Posterior cingulate gyrus (tissue), 11 donors: Measurements from ENCODE around the gene TRIM9.
"Not testable (repeated sequence)": the region's sequence is repeated elsewhere in the genome, so short reads cannot be mapped to it uniquely, and the experiment has no call there.

Source experiments
- DNase-seq, 10 donors: peaks; one replicate each; pipeline versions ENCODE4 v3.0.0 to v3.0.0-alpha.2; 2020 to 2021; ENCODE audit warnings: mixed read lengths in 3 of 10
- intact Hi-C: fragments of 100-400 bp; cut with DNase I; formaldehyde crosslinking; loops from one replicate; pipeline ENCODE4 v1.15.1; 2023

Gene TRIM9

GRCh38 chr14:50974118-50974517 lies 120.8 kb downstream of the TRIM9 start:
- intact Hi-C loops, result no loop called here
- DNase-seq, result peak in 6 of 10 donors; percentile 40 to 92 (median 64)

DNA sequence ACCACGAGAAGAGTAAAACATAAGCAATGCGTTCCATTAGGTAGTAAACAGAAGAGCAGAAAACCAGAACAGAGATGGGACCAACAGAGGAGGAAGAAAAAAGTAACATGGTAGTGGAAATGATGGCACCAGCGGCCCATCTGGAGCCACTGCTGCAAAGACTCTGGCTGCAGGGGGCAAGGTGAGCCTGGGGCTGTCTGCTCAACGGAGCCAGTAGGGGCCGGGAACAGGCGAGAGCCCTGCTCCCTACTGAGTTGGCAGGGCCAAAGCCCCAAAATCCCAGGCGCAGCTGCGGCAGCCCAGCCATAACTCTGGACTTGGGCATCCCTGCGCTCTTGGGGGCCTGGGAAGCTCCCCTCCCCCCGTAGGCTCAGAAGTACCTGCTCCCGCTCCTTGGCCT lies 122.2 kb downstream of the TRIM9 start:
- no peak for DNase-seq
- intact Hi-C loops, result no loop called here

DNA sequence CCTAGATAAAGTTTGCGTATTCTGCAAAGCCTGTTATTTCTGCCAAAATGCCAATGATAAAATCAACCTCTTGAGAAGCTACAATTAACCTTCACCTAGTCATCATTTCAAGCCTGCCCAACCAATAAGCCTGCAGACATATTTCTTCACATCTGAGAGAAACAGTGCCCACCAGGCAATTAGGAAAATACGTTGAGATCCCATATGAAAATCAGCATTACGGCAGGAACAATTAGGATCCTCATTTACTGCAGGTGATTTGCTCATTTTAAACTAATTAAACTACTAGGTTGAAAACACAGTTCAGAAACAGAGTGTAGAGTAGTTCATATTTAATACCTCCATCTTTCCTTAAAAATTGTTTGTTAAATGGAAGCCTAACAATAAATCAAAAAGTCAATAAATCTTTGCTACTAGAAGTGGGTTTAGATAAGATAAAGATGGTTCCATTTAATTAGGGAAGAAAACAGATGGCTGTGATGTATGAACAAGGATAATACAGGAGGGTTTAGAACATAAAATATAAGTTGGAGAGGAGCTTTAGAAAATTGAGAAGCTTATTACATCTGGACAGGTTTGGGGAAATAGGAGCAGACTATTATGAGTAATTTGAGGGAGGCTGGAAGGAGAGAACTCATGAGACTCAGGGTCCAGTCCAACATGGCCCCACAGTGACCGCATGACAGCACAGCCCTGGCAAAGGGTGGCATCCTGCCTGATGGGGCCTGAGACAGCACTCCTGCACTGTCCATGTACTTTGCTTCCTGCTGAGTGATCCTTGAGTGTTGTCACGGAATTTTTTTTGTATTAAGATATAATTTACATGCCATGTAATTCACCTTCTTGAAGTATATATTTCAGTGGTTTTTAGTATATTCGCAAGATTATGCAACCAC lies 123.8 kb downstream of the TRIM9 start:
- no peak for DNase-seq
- intact Hi-C loops, result no loop called here

GRCh38 chr14:50967790-50968189 lies 127.1 kb downstream of the TRIM9 start:
- no peak for DNase-seq
- intact Hi-C loops, result no loop called here

DNA sequence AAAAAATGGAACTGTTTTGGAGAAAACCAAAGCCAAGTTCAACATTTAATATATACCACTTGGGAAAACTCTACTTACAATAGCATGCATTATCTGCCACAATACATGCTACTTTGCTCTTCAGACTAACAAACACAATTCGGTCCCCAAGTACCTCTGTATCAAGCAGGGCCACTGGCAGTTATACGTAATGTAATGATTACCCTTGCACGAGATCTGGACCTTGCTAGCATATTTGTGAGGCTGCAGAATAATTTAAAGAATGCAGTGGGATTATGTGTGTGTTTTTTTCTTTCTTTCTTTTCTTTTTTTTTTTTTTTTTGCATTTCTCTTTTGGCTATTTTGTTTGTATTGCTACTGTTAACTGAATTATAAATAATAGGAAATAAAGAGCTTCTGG lies 127.8 kb downstream of the TRIM9 start:
- DNase-seq, result no peak
- intact Hi-C loops, result no loop called here

- intact Hi-C loops, result no loop called here
- DNase-seq, result peak in 2 of 10 donors; percentile 37 to 40
Observed at GRCh38 chr14:50964683-50965390, 130.1 kb downstream of the TRIM9 start.

DNA sequence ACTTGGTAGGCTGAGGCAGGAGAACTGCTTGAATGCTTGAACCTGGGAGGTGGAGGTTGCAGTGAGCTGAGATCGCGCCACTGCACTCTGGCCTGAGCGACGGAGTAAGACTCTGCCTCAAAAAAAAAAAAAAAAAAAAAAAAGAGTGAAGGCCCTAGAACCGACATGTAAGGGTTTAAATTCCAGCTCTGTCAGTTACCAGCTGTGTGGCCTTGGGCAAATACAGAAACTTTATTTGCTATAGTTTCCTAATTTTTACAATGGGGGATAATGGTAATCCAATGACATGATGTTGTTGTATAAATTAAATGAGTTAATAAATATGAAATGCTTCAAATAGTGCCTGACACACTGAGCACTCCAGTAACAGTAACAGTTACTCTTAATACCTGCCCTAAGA lies 131.0 kb downstream of the TRIM9 start:
- intact Hi-C loops, result no loop called here
- no peak for DNase-seq

DNA sequence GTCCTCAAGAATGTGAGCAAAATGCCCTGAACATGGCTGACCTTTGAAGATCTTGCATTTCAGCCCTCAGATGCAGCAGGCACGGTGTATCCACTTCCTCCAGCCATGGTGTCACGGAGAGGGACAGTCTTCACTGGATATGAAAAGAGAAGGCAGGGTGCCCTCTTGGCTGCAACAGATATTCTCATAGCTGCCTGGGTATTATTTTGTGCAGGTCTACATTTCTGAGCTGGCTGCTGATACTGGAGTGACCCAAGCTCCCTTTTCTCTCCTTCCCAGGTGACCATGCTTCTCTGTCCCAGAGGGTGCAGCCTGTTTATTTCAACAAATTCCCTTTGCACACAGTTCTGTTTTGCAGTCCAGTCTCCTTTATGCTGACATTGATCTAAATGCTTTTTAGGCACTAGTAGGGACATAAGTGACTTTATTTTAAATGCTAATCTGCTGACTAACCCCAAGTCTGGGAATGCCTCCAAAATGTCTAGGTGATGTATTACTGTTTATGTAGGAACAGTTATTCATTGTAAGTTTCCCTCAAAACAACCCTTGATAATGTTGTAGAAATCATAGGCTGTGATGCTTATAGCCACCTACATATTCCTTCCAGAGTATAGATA lies 133.2 kb downstream of the TRIM9 start:
- no peak for DNase-seq

DNA sequence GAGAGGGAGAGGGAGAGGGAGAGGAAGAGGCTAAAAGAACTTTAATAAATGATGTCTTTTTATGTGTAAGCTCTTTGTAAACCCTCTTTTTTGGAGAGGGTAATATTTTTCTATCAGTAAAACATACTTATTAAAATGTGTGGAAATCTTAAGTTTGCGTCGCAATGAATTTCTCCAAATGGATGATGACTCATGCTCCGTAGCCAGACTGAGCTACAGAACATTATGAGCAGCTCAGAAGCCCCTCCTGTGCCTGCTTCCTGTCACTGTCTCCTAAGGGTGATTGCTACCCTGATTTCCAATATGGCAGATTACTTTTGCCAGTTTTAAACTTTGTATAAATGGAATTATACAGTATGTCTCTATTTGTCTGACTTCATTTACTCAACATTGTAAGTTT lies 137.6 kb downstream of the TRIM9 start:
- intact Hi-C loops, result loop anchor here (5.0 to 10.0 kb wide), 2 partner anchors 68 to 95 kb away; no protein-coding TSS in a partner anchor
- DNase-seq, result no peak

More for the DNA sequence above, 133.2 kb downstream of the TRIM9 start:
- intact Hi-C loops, result no loop called here

GRCh38 chr14:50956421-50956820 lies 138.5 kb downstream of the TRIM9 start:
- DNase-seq, result not testable (repeated sequence)
- intact Hi-C loops, result loop anchor here (5.0 to 10.0 kb wide), 2 partner anchors 68 to 94 kb away; no protein-coding TSS in a partner anchor

- peak in 1 of 10 donors; percentile 91 for DNase-seq
- intact Hi-C loops, result loop anchor here (2.0 to 10.0 kb wide), 3 partner anchors 69 to 263 kb away; no protein-coding TSS in a partner anchor
Observed at GRCh38 chr14:50955373-50956043, 139.4 kb downstream of the TRIM9 start.

DNA sequence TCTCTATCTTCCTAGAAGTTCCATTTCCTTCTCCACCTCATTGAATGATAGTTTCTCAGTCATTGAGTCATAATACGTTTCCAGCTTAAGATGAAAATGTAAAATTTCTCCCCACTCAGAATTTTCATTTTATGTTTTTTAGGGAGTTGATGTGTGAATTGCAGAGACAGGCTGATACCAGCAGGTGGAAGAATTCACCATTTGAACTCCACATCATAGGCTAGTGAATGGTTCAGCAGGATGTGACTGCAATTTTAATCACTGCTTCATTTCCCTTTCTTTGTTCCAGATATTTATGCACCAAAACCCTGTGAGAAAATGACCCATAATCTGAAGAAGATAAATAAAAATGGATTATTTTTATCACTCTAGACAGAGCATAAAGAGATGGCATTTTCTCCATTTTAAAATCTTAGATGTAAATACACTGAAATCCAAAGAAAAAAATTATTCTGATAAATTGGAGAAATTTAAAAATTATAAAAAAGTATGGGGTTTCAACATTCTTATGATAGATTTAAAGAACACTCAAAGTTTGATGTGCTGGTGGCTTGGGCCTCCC lies 140.0 kb downstream of the TRIM9 start:
- intact Hi-C loops, result loop anchor here (2.0 to 10.0 kb wide), 5 partner anchors 70 to 822 kb away; no protein-coding TSS in a partner anchor
- no peak for DNase-seq

DNA sequence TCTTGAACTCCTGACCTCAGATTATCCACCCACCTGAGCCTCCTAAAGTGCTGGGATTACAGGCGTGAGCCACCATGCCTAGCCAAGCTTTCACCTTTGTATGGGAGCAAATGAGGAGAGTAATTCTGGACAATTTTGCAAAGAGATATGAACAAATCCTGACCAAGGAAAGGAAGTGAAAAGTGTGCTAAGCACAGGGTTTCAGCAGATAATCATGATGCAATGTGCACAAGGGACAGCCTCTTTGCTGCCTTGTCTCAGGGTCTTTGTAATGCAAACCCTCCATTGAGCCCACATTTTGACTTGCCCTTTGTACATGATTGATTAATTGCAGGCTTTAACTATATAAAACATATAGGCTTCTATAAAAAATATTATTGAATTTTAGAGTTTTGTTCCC lies 141.4 kb downstream of the TRIM9 start:
- no peak for DNase-seq
- intact Hi-C loops, result loop anchor here (5.0 to 10.0 kb wide), 3 partner anchors 71 to 824 kb away; no protein-coding TSS in a partner anchor

DNA sequence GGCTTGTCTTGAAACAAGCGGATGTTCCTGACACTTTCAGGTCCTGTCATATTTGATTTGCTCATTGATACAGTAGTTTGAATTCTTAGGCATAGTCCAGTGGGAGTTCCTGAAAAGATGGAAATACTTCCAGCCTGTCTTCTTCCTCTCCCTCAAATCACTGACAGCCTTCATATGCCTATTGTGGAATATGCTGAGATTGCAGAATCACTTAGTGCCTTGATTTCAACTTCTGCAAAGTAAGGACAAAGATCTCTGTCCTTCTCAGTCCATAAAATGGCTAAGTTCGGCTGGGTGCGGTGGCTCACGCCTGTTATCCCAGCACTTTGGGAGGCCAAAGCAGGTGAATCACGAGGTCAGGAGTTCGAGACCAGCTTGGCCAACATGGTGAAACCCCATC lies 143.9 kb downstream of the TRIM9 start:
- intact Hi-C loops, result loop anchor here (5.0 to 10.0 kb wide), 3 partner anchors 74 to 826 kb away; no protein-coding TSS in a partner anchor

DNA sequence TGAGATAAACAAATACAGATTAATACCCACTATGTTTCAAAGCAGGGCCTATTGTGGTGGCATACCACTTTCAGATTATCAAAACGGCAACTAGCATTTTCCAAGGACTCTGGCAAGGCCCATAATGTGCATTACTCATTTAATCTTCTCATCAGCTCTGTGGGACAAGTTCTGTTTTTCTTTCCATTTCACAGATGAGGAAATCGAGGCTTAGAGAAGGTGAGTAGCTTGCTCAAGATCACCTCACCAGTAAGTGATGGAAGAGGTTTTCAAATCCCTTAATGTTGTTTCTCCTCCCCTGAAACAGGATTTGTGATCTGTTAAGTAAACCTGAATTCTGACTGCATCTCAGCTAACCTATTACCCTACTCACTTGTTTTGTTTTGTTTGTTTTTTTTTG lies 146.7 kb downstream of the TRIM9 start:
- no peak for DNase-seq
- intact Hi-C loops, result no loop called here

More for the DNA sequence above, 143.9 kb downstream of the TRIM9 start:
- no peak for DNase-seq

DNA sequence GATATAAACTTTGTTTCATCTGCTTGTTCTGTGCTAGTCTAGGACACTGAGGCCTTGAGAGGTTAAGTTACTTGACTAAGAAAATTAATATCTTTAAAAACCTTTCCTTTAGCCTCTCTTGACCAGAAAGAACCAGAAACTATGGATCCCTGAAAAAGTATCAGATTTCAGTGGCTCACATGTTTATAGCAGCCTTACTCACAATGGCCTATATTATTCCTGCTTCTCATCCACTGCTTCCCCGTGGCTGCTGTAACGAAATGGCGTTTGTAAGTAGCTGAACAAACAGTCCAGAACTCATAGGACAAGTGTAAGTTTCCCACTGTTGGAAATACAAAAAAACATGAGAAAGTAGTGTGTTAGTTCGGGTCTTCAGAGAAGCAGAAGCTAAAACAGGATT lies 147.5 kb downstream of the TRIM9 start:
- no peak for DNase-seq
- intact Hi-C loops, result no loop called here

DNA sequence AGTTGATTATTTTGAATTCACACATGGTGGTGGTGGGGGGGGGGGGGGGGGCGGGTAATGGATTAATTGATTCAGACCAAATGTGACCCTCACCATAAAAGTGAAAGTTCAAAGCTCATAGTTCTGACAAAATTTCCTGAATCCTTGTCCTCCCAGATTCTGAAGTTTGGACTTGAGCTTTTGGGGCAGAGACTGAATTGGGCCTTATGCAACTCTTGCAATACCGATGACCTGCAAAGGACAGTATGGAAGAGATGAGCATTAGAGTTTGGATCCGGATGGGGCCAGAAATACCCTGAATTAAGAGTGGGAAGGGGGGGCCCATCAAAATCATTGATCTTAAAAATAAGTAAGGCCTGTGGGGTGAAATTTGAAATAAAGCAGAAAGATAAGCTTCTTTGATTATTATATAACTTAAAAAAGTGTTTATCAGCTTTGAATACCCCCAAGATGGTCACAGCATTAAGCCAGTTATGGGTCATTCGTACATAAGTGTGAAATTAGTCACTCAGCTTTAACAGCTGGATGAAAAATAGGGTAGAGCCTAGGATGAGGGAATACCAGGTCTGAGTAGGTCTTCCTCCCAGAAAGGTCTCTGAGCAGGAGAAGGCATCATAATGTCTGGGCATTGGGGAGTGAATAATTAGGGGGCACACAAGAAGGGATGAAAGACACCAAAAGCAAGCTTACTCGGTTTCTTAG lies 148.5 kb downstream of the TRIM9 start:
- DNase-seq, result no peak
- intact Hi-C loops, result no loop called here

DNA sequence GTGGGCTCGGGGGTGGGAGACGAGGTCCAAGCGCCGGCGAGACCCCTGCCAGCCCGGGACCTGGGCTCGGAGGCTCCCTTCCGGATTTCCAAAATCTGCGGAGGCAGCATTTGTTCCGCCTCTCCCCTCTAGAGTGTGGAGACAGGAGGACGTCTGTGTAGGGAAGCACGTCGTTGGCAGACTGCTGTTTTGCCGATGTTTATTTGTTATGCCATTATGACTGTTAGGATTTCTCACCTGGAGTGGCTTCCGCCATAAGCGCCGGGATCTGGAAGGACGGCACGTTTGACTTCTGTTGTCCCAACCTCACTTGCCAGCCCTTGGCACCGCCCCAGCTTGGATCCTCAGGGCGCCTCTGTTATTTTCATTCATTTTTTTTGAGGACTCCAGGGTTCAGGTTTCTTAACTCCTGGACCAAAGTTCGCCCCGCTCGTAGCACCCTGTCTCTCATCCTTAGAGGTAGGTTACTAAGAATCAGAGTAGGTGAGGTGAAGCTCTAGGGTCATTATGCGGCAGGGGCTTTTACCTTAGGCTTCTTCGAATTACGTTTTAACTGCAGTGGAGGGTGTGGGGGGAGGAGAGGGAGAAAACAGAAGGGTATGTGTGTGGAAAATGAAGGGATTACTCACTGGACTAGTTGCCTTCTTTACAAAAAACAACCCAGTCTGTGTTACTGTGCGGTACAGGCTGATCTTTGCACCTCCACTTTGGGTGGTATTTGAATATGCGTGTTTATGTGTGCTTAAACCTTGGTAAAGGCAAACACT lies 150.1 kb downstream of the TRIM9 start:
- DNase-seq, result peak in 2 of 10 donors; percentile 40 to 79
- intact Hi-C loops, result no loop called here
